ENCODE results near the gene THSD7B. TPM values are rescaled to one million over a fixed set of nuclear protein-coding genes. Genes with fewer than 3 reads are reported as not detected.
A peak's percentile ranks its signal among the peaks of the same experiment; 100 is the strongest.

The THSD7B gene
- total RNA-seq, 1 donor from 2014 or later: 9.8 TPM

- no peak for DNase-seq (ENCODE audit: extremely low spot score, unreplicated experiment)
- Mint-ChIP-seq H3K4me1 (ENCODE audit: unreplicated experiment) (no peaks in the 10 kb centered on the region), H3K36me3 (no peaks in the 10 kb centered on the region), H3K27ac (no peak overlapping the region), H3K4me3 (no peak overlapping the region), H3K27me3 (peaks cover under 1% of the 10 kb centered on the region), H3K9me3 (no peaks in the 10 kb centered on the region)
- TF ChIP-seq CTCF (conservative IDR thresholded peaks at IDR 0.05): peak; percentile 73
These were observed 167.4 kb downstream of the THSD7B start for GRCh38 chr2:136932700-136933099.

- H3K4me1 Mint-ChIP-seq (ENCODE audit: unreplicated experiment): no peaks in the 10 kb centered on the region
- no peak for TF ChIP-seq CTCF (conservative IDR thresholded peaks at IDR 0.05)
These were observed 169.8 kb downstream of the THSD7B start for GRCh38 chr2:136935119-136935518.

GRCh38 chr2:136956050-136956449, 190.7 kb downstream of the THSD7B start:
- Mint-ChIP-seq H3K27me3 (no peaks in the 10 kb centered on the region), H3K4me3 (no peak overlapping the region), H3K36me3 (no peaks in the 10 kb centered on the region), H3K9me3 (no peaks in the 10 kb centered on the region), H3K4me1 (ENCODE audit: unreplicated experiment) (no peaks in the 10 kb centered on the region), H3K27ac (no peak overlapping the region)
- no peak for DNase-seq (ENCODE audit: extremely low spot score, unreplicated experiment)
- no peak for TF ChIP-seq CTCF (conservative IDR thresholded peaks at IDR 0.05)

More at GRCh38 chr2:136935119-136935518, 169.8 kb downstream of the THSD7B start:
- H3K27me3 Mint-ChIP-seq: no peaks in the 10 kb centered on the region
- no peaks in the 10 kb centered on the region for H3K9me3 Mint-ChIP-seq
- H3K27ac Mint-ChIP-seq: no peak overlapping the region
- H3K36me3 Mint-ChIP-seq: no peaks in the 10 kb centered on the region
- no peak overlapping the region for H3K4me3 Mint-ChIP-seq
- no peak for DNase-seq (ENCODE audit: extremely low spot score, unreplicated experiment)

- Mint-ChIP-seq H3K4me1 (ENCODE audit: unreplicated experiment) (no peaks in the 10 kb centered on the region), H3K27me3 (no peaks in the 10 kb centered on the region), H3K4me3 (no peak overlapping the region), H3K36me3 (no peaks in the 10 kb centered on the region), H3K9me3 (no peaks in the 10 kb centered on the region), H3K27ac (no peak overlapping the region)
- no peak for DNase-seq (ENCODE audit: extremely low spot score, unreplicated experiment)
- TF ChIP-seq CTCF (conservative IDR thresholded peaks at IDR 0.05): no peak
These were observed 191.7 kb downstream of the THSD7B start for GRCh38 chr2:136957044-136957443.

GRCh38 chr2:136962105-136962725, 196.9 kb downstream of the THSD7B start:
- DNase-seq (ENCODE audit: extremely low spot score, unreplicated experiment): no peak

More at GRCh38 chr2:136962105-136962725, 196.9 kb downstream of the THSD7B start:
- H3K4me1 Mint-ChIP-seq (ENCODE audit: unreplicated experiment): no peaks in the 10 kb centered on the region
- no peak for TF ChIP-seq CTCF (conservative IDR thresholded peaks at IDR 0.05)
- no peak overlapping the region for H3K27ac Mint-ChIP-seq
- H3K36me3 Mint-ChIP-seq: no peaks in the 10 kb centered on the region
- no peaks in the 10 kb centered on the region for H3K9me3 Mint-ChIP-seq
- no peak overlapping the region for H3K4me3 Mint-ChIP-seq
- H3K27me3 Mint-ChIP-seq: no peaks in the 10 kb centered on the region

Data from type B pancreatic cell (in vitro differentiated cells).